Coronary artery (tissue), 2 donors: ENCODE data around the gene ABCB8.

Experiments
- DNase-seq: peaks from one replicate; pipeline ENCODE4 v3.0.0-alpha.2; 2017; ENCODE audit warnings: low spot score
- H3K27ac ChIP-seq, 2 donors: fragments of 200-600 bp; sonication (generic); one replicate each; pipeline ENCODE4 v1.5.1; 2016 to 2019
- H3K4me3 ChIP-seq: fragments of 200-600 bp; sonication (generic); 2 replicates; pipeline ENCODE4 v1.5.1; 2016; ENCODE audit warnings: mild to moderate bottlenecking, moderate library complexity
- CTCF ChIP-seq: fragments of 200-600 bp; sonication (generic); IDR thresholded peaks from one replicate; pipeline ENCODE4 v1.5.1; 2019; ENCODE audit warnings: antibody characterized with exemption

Gene ABCB8

GRCh38 chr7:151089893-151090730 is 61.9 kb downstream of the ABCB8 start:
- Histone ChIP-seq H3K4me3 (peak overlapping the region; percentile 97), H3K27ac (peak overlapping the region; percentile 75 to 92)
- no peak for DNase-seq
- no peak for TF ChIP-seq CTCF

- DNase-seq, result no peak
Observed at GRCh38 chr7:151091003-151091402, 62.8 kb downstream of the ABCB8 start.

DNA sequence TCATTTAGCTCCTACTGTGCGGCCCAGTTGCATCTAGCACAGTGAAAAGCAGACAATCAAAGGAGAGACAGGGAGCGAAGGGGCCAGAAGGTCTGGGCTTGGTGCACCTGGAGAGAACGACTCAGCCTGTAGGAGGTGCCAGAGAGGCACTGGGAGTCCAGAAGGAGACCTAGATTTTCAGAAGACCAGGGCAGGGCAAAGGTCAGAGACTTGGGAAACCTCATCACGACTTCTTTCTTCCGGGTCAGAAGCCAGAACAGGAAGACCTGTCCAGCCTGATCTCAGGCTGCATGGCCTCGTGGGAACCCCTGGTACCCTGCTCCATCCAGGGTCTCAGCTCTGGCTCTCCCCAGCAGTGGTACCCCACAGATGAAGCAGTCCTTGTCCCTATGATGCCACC is 63.2 kb downstream of the ABCB8 start:
- no peak for DNase-seq
- Histone ChIP-seq H3K4me3 (no peak overlapping the region), H3K27ac (no peak overlapping the region)
- TF ChIP-seq CTCF, result no peak

More at GRCh38 chr7:151091003-151091402, 62.8 kb downstream of the ABCB8 start:
- Histone ChIP-seq H3K27ac (no peak overlapping the region), H3K4me3 (no peak overlapping the region)
- TF ChIP-seq CTCF, result no peak

DNA sequence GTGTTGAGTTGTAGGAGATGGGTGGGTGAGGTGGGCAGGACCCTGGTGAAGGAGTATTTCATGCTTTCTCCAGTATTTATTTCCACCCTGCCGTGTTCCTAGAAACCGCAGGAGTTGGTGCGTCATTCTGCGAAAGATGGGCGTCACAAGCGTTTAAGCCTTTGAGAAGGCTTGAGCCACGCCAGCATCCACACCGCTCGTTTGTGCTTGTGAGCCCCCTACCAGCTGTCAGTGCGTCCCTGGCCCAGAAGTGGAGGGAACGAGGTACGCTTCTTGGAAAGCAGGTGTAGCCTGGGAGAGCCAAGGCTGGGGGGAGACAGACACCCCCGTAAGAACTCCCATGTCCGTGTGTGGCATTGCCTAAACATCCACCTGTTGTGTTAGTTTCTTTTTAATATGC is 63.7 kb downstream of the ABCB8 start:
- no peak overlapping the region for H3K4me3 ChIP-seq
- no peak overlapping the region for H3K27ac ChIP-seq
- no peak for DNase-seq
- no peak for TF ChIP-seq CTCF

GRCh38 chr7:151093748-151094147 is 65.5 kb downstream of the ABCB8 start:
- Histone ChIP-seq H3K27ac (no peak overlapping the region), H3K4me3 (no peak overlapping the region)
- no peak for TF ChIP-seq CTCF
- DNase-seq, result no peak

- no peak for DNase-seq
- Histone ChIP-seq H3K27ac (no peak overlapping the region), H3K4me3 (no peak overlapping the region)
- TF ChIP-seq CTCF, result no peak
Observed at GRCh38 chr7:151094675-151095074, 66.4 kb downstream of the ABCB8 start.
